Psoas muscle (tissue), 8 donors: ENCODE results near the gene RSPO4. TPM values are rescaled to one million over a fixed set of nuclear protein-coding genes. Genes with fewer than 3 reads are reported as not detected.

Experiments used
- ATAC-seq, 4 donors: fragments of 200-7000 bp; cut with Tn5 transposase; one replicate each; pipeline ENCODE4 v1.9.1; 2020; ENCODE audit warnings: moderate library complexity in 3 of 4, mild to moderate bottlenecking in 2 of 4
- DNase-seq, 2 donors: peaks; one replicate each; pipeline ENCODE4 v3.0.0-alpha.2; 2020
- H3K27ac ChIP-seq: fragments of 200-600 bp; one replicate; pipeline ENCODE4 v1.8.0; 2022
- H3K27me3 ChIP-seq, 3 donors: fragments of 200-600 bp in 1 of 3; one replicate each; pipeline versions ENCODE4 v1.6.1 to v1.8.0; 2013 to 2022; ENCODE audit warnings: low read length in 2 of 3, mild to moderate bottlenecking in 2 of 3, moderate library complexity in 1 of 3; ENCODE audit not compliant: insufficient read depth in 3 of 3
- H3K36me3 ChIP-seq, 2 donors: fragments of 200-600 bp in 1 of 2; one replicate each; pipeline versions ENCODE4 v1.6.1 to v1.8.0; 2013 to 2022; ENCODE audit warnings: low read depth in 1 of 2, mild to moderate bottlenecking in 1 of 2, moderate library complexity in 1 of 2; ENCODE audit not compliant: insufficient read depth in 1 of 2
- H3K4me1 ChIP-seq: fragments of 200-600 bp; one replicate; pipeline ENCODE4 v1.8.0; 2022
- H3K4me3 ChIP-seq: fragments of 200-600 bp; one replicate; pipeline ENCODE4 v1.8.0; 2022; ENCODE audit warnings: mild to moderate bottlenecking
- H3K9me3 ChIP-seq: fragments of 200-600 bp; one replicate; pipeline ENCODE4 v1.8.0; 2022
- WGBS, 3 donors: extraction: QIAGEN DNeasy Blood & Tissue Kit; methylation state at CpG; one replicate each; pipeline versions ENCODE4 v1.1.6 to v1.1.7; 2013; 5-methylcytosine and 5-hydroxymethylcytosine counted together
- intact Hi-C, 2 donors: fragments of 100-400 bp; cut with DNase I; formaldehyde crosslinking; loops; one replicate each; pipeline versions ENCODE4 v1.11.0 to v1.14.2; 2022
- polyA plus RNA-seq, 3 donors: library from polyadenylated mRNA; stranded (reverse); fragments of 200-250 nt; gene quantifications; one replicate each; pipeline ENCODE4 v1.2.3, GENCODE V29; 2013
- total RNA-seq, 4 donors: library from RNA; stranded (reverse); fragmentation: NEBNext Ultra II Directional in 2 of 4; extraction: Animal tissue kit (Norgen Biotek cat#: 25700) in 2 of 4; gene quantifications; one replicate each; pipeline versions ENCODE4 v1.2.1 to v1.2.4, GENCODE V29; 2021 to 2023
- TF ChIP-seq, protein P1 (sequence below): fragments of 200-600 bp; IDR thresholded peaks from one replicate; pipeline ENCODE4 v1.8.0; 2022; ENCODE audit warnings: antibody characterized with exemption
- donor health status: healthy with polysubstance abuse.
- donor health status: DM: no; HTN: no; CAD: no; lungs with moderate emphysema.
- donor health status: Bipolar disorder and iron deficiency.
- donor health status: healthy.
- donor health status: DM: yes; HTN: yes; CAD: no.
- donor health status: DM: no; HTN: no; CAD: no.
- donor health status: DM: no; HTN: no; CAD: no.
- donor health status: DM: yes; HTN: yes; CAD: no.

Gene RSPO4
- total and polyA plus RNA-seq, 7 donors: 0.01 to 0.13 (median 0.03) TPM; not detected in 4

DNA sequence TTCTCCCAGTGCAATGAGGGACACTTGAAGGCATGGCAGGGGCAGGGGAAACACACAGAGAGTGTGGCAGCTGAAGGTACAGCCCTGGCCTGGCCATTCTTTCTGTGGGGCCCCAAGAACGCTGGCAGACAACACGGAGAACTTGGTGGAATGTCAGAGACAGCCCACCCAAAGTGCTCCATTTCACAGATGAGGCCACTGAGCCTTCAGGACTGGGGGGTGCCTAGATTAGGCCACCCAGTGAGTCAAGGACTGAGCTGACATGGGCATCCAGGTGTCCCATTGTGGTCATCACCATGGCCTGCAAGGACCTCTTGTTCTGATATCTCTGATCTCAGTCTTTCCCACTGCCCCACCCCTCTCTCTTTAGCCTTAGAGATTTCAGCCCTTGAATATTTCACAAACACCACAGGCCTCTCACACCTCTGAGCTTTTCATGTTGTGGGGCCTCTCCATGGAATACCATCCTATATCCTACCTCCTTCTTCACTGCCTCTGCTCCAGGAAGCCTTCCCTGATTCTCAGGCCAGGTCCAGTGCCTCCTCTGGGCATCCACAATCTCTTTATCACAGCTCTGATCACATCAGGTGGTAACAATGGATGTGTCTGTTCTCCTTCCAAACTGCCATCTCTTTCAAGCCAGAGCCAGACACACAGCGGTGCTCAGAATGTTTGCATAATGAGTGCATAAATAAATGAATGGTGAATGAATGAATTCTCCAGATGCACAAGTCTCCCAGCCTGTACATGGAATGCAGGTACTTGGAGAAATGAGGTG is 2.0 kb upstream of the RSPO4 start:
- no peaks in the 10 kb centered on the region for H3K4me1 ChIP-seq
- no peak for ATAC-seq
- no peaks in the 10 kb centered on the region for H3K36me3 ChIP-seq
- TF ChIP-seq, protein P1, sequence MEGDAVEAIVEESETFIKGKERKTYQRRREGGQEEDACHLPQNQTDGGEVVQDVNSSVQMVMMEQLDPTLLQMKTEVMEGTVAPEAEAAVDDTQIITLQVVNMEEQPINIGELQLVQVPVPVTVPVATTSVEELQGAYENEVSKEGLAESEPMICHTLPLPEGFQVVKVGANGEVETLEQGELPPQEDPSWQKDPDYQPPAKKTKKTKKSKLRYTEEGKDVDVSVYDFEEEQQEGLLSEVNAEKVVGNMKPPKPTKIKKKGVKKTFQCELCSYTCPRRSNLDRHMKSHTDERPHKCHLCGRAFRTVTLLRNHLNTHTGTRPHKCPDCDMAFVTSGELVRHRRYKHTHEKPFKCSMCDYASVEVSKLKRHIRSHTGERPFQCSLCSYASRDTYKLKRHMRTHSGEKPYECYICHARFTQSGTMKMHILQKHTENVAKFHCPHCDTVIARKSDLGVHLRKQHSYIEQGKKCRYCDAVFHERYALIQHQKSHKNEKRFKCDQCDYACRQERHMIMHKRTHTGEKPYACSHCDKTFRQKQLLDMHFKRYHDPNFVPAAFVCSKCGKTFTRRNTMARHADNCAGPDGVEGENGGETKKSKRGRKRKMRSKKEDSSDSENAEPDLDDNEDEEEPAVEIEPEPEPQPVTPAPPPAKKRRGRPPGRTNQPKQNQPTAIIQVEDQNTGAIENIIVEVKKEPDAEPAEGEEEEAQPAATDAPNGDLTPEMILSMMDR: no peak
- peaks cover 0 to 56% (median 16%) of the 10 kb centered on the region in 3 donors for H3K27me3 ChIP-seq
- H3K27ac ChIP-seq: no peak overlapping the region
- WGBS, 3 donors: 70 to 87% (median 75%) methylated on average over 3 of the region's 3 CpGs
- intact Hi-C loops: no loop called here
- H3K4me3 ChIP-seq: no peak overlapping the region
- no peaks in the 10 kb centered on the region for H3K9me3 ChIP-seq
- no peak for DNase-seq

DNA sequence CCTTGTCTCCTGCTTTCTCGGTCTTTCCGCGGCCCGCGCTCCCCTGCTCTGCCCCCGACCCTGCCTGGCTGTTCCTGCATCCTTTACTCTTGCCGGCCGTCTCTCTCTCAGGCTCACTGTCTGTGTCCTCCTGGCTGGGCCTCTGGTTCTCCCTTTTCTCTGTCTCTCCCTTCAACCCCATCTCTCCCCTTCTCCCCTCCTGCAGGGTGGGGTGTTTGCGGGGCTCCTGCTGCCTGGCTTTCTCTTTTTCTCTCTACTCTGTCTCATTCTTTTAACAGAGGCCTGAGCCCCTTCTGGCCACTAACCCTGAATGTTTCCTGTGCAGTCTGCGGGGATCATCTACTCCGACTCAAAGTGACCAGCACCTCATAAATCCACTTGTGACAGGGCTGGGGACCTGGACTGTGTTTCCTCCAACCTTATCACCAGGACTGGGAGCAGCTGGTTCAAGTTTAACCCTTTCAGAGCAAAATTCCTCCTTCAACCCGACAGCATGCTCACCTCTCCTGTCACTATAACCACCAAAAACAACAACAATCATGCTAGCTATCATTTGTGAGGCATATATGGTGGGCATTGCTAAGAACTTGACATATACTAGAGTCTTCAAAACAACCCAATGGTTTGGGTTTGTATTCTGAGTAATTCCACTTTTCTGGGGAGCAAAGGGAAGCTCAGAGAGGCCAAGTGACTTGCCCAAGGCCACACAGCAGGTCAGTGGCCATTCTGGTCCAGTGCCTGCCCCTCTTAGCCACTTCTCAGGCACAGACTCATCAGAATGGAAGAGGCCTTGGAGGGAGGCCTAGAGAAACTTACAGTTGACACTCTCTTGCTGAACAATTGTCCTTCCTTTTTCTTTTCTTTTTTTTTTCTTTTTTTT is 811 bp upstream of the RSPO4 start:
- no peaks in the 10 kb centered on the region for H3K36me3 ChIP-seq
- intact Hi-C loops: no loop called here
- H3K27me3 ChIP-seq: peaks cover 0 to 58% (median 16%) of the 10 kb centered on the region in 3 donors
- no peak overlapping the region for H3K4me3 ChIP-seq
- 9 to 13% (median 12%) methylated on average over 8 to 12 of the region's 12 CpGs for WGBS, 3 donors
- TF ChIP-seq, protein P1: no peak
- no peak overlapping the region for H3K27ac ChIP-seq
- DNase-seq (no peak), ATAC-seq (no peak)
- H3K9me3 ChIP-seq: no peaks in the 10 kb centered on the region
- H3K4me1 ChIP-seq: no peaks in the 10 kb centered on the region

DNA sequence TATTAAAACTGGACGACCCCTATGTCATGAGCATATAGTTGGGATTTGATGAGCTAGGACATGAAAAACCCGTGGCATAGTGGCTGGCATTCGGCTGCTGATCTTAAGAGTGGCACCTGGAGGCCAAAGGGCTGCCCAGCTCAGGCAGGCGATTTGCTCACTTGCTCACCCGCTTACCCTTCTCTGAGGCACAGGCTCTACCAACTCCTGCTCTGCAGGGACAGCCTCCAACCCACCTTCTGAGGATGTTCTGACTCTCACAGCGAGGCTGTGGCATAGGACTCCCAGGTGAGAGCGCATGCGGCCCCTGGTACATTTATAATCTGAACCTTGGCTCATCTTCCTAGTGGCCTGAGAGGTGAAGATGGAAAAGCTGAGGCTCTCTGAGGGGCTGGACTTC is 995 bp downstream of the RSPO4 start:
- Histone ChIP-seq H3K36me3 (no peaks in the 10 kb centered on the region), H3K27me3 (peaks cover 0 to 58% (median 16%) of the 10 kb centered on the region in 3 donors), H3K27ac (no peak overlapping the region), H3K4me1 (no peaks in the 10 kb centered on the region), H3K4me3 (no peak overlapping the region), H3K9me3 (no peaks in the 10 kb centered on the region)
- intact Hi-C loops: no loop called here
- ATAC-seq: no peak
- TF ChIP-seq, protein P1: no peak
- 81 to 87% (median 83%) methylated on average over 8 of the region's 8 CpGs for WGBS, 3 donors
- DNase-seq: no peak

DNA sequence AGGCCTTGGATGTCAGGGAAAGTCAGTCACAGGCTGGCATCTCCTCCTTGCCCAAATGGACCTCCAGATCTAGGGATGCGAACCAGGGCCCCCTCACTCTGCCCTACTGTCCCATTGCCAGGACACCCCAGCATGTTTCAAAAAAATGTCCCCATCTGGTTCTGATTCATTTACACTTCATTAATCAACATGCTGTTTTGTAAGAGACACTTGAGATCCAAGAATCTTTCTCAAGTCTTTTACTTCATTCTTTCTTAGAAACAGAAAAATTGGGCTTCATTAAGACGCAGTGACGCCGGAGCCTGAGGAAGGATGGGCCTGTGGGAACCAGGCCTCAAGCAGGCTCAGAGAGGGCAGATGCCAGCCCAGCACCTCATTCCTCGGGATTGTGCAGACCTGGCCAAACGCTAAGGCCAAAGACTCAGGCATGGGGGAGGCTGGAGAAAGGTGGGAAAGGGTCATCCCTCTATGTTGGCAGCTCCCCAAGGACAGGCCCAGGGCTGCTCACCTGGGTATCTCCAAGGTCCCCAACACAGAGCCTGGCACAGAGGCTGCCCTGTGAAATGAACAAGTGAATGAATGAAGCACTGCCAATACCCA is 3.8 kb downstream of the RSPO4 start:
- no peaks in the 10 kb centered on the region for H3K4me1 ChIP-seq
- no peak overlapping the region for H3K27ac ChIP-seq
- no peaks in the 10 kb centered on the region for H3K9me3 ChIP-seq
- H3K27me3 ChIP-seq: peaks cover 0 to 38% (median 16%) of the 10 kb centered on the region in 3 donors
- no peak overlapping the region for H3K4me3 ChIP-seq
- H3K36me3 ChIP-seq: no peaks in the 10 kb centered on the region
- TF ChIP-seq, protein P1: no peak
- DNase-seq: no peak
- WGBS, 3 donors: 77 to 83% (median 77%) methylated on average over 6 of the region's 6 CpGs
- intact Hi-C loops: no loop called here
- ATAC-seq: no peak
